ENCODE measurements around the gene PCDHAC2.

GRCh38 chr5:140978260-140978659, 12.0 kb downstream of the PCDHAC2 start:
- no peak for TF ChIP-seq POLR2A (IDR thresholded peaks at IDR 0.05; ENCODE audit: low read depth, low read length)
- no peak for TF ChIP-seq TAF1 (IDR thresholded peaks at IDR 0.05; ENCODE audit: low read depth, low read length)
